ENCODE measurements around the gene IRAK3.

The IRAK3 gene, protein sequence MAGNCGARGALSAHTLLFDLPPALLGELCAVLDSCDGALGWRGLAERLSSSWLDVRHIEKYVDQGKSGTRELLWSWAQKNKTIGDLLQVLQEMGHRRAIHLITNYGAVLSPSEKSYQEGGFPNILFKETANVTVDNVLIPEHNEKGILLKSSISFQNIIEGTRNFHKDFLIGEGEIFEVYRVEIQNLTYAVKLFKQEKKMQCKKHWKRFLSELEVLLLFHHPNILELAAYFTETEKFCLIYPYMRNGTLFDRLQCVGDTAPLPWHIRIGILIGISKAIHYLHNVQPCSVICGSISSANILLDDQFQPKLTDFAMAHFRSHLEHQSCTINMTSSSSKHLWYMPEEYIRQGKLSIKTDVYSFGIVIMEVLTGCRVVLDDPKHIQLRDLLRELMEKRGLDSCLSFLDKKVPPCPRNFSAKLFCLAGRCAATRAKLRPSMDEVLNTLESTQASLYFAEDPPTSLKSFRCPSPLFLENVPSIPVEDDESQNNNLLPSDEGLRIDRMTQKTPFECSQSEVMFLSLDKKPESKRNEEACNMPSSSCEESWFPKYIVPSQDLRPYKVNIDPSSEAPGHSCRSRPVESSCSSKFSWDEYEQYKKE

GRCh38 chr12:66188584-66189485 lies at the start of gene IRAK3:
Gene IRAK3 (plus strand): TSS chr12:66189214. CDS start chr12:66189300, 86 bp downstream.
- peak within 1 kb of the TSS; percentile 45 for H3K4me3 ChIP-seq (ENCODE audit: low read length)
- TF ChIP-seq, protein P1, sequence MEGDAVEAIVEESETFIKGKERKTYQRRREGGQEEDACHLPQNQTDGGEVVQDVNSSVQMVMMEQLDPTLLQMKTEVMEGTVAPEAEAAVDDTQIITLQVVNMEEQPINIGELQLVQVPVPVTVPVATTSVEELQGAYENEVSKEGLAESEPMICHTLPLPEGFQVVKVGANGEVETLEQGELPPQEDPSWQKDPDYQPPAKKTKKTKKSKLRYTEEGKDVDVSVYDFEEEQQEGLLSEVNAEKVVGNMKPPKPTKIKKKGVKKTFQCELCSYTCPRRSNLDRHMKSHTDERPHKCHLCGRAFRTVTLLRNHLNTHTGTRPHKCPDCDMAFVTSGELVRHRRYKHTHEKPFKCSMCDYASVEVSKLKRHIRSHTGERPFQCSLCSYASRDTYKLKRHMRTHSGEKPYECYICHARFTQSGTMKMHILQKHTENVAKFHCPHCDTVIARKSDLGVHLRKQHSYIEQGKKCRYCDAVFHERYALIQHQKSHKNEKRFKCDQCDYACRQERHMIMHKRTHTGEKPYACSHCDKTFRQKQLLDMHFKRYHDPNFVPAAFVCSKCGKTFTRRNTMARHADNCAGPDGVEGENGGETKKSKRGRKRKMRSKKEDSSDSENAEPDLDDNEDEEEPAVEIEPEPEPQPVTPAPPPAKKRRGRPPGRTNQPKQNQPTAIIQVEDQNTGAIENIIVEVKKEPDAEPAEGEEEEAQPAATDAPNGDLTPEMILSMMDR (IDR thresholded peaks at IDR 0.05; ENCODE audit: insufficient read depth, low read depth, low read length, missing control alignments), result no peak
- DNase-seq (ENCODE audit: low read depth), result peak; percentile 48

GRCh38 chr12:66139328-66139727 lies 49.7 kb upstream of the IRAK3 start:
- H3K4me3 ChIP-seq (ENCODE audit: low read length), result no peak overlapping the region
- DNase-seq (ENCODE audit: low read depth), result no peak
- TF ChIP-seq, protein P1 (IDR thresholded peaks at IDR 0.05; ENCODE audit: insufficient read depth, low read depth, low read length, missing control alignments), result no peak

DNA sequence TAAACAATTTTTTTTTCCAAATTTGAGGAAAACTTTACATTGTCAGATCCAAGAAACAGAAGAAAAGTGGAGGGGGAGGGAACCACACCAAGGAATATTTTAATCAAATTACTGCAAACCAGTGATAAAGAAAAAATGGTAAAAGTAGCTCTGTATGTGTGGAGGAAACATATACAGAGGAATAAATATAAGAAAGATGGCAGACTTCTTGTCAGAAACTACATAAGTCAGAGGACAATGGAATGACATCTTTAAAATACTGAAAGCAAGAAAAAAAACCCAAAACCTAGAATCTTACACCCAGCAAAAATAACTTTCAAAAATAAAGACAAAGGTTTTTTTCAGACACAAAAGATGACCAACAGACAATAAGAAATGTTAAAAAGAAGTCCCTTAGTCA lies 48.3 kb upstream of the IRAK3 start:
- TF ChIP-seq, protein P1 (IDR thresholded peaks at IDR 0.05; ENCODE audit: insufficient read depth, low read depth, low read length, missing control alignments), result no peak
- H3K4me3 ChIP-seq (ENCODE audit: low read length), result no peak overlapping the region
- DNase-seq (ENCODE audit: low read depth), result no peak

DNA sequence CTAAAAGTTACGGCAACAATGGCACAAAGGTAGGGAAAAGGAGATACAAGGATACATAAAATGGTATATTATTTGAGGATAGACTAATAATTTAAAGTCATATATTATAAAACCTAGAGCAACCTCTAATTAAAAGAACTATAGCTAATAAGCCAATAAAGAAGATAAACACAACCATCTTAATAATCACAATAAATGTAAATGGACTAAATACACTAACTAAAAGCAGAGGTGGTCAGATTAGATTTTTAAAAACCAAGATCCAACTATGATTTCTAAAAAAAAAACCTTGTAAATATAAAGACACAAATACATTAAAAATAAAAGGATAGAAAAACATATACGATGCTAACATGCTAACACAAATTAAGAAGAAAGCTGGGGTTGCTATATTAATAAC lies 47.7 kb upstream of the IRAK3 start:
- no peak for DNase-seq (ENCODE audit: low read depth)
- TF ChIP-seq, protein P1 (IDR thresholded peaks at IDR 0.05; ENCODE audit: insufficient read depth, low read depth, low read length, missing control alignments), result no peak

GRCh38 chr12:66142826-66143225 lies 46.2 kb upstream of the IRAK3 start:
- no peak overlapping the region for H3K4me3 ChIP-seq (ENCODE audit: low read length)
- DNase-seq (ENCODE audit: low read depth), result no peak
- TF ChIP-seq, protein P1 (IDR thresholded peaks at IDR 0.05; ENCODE audit: insufficient read depth, low read depth, low read length, missing control alignments), result no peak

More for the DNA sequence above, 47.7 kb upstream of the IRAK3 start:
- no peak overlapping the region for H3K4me3 ChIP-seq (ENCODE audit: low read length)

DNA sequence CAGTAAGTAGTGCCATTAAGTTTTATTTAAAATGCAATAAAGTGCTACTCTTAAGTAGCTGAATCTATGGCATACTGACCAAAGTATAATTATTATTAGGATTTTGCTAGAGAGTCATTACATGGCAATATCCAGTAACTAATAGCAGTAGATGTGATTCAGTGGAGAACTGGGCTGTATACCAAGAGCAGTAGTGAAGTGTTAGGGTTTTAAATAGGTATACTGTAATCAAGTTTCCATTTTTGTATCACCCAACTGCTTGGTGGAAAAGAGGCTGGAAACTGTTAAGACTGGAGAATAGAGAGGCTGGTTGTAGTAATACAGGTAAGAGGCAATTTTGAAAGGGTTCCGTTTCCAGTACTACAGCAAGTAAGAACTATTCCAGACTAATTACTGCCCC lies 45.1 kb upstream of the IRAK3 start:
- TF ChIP-seq, protein P1 (IDR thresholded peaks at IDR 0.05; ENCODE audit: insufficient read depth, low read depth, low read length, missing control alignments), result no peak
- H3K4me3 ChIP-seq (ENCODE audit: low read length), result no peak overlapping the region

More for the DNA sequence above, 45.1 kb upstream of the IRAK3 start:
- no peak for DNase-seq (ENCODE audit: low read depth)
